KOPT-K1 (cell line): ENCODE measurements around the gene ASXL1.
"Not testable (repeated sequence)": the region's sequence is repeated elsewhere in the genome, so short reads cannot be mapped to it uniquely, and the experiment has no call there.

ENCODE experiments used
- H3K27ac ChIP-seq: fragments of 200-600 bp; sonication (generic); 2 replicates; pipeline ENCODE4 v1.5.1; 2016; ENCODE audit warnings: antibody characterized with exemption, mild to moderate bottlenecking, low read depth, low read length; ENCODE audit not compliant: poor library complexity, severe bottlenecking
- H3K36me3 ChIP-seq: fragments of 200-600 bp; sonication (generic); 2 replicates; pipeline ENCODE4 v1.5.1; 2017; ENCODE audit warnings: antibody characterized with exemption, mild to moderate bottlenecking, low read length, moderate library complexity; ENCODE audit not compliant: insufficient read depth
- H3K9me3 ChIP-seq: fragments of 200-600 bp; sonication (generic); 2 replicates; pipeline ENCODE4 v1.5.1; 2017; ENCODE audit warnings: antibody characterized with exemption, low read length, mild to moderate bottlenecking; ENCODE audit not compliant: insufficient read depth, poor library complexity, severe bottlenecking

ASXL1 gene

GRCh38 chr20:32462900-32463641 lies 104.9 kb downstream of the ASXL1 start:
- peaks cover 69% of the 10 kb centered on the region for H3K36me3 ChIP-seq
- no peak overlapping the region for H3K27ac ChIP-seq
- no peaks in the 10 kb centered on the region for H3K9me3 ChIP-seq

GRCh38 chr20:32463642-32464400 lies 105.7 kb downstream of the ASXL1 start:
- H3K27ac ChIP-seq: no peak overlapping the region
- H3K9me3 ChIP-seq: no peaks in the 10 kb centered on the region
- peaks cover 61% of the 10 kb centered on the region for H3K36me3 ChIP-seq

GRCh38 chr20:32464401-32465091 lies 106.4 kb downstream of the ASXL1 start:
- Histone ChIP-seq H3K27ac (no peak overlapping the region), H3K9me3 (no peaks in the 10 kb centered on the region), H3K36me3 (peaks cover 54% of the 10 kb centered on the region)

GRCh38 chr20:32465092-32465900 lies 107.2 kb downstream of the ASXL1 start:
- Histone ChIP-seq H3K27ac (no peak overlapping the region), H3K36me3 (peaks cover 54% of the 10 kb centered on the region), H3K9me3 (no peaks in the 10 kb centered on the region)

GRCh38 chr20:32465901-32466675 lies 108.0 kb downstream of the ASXL1 start:
- H3K9me3 ChIP-seq, H3K27ac ChIP-seq: not testable (repeated sequence)
- H3K36me3 ChIP-seq: peaks cover 54% of the 10 kb centered on the region

GRCh38 chr20:32466739-32467505 lies 108.8 kb downstream of the ASXL1 start:
- peaks cover 54% of the 10 kb centered on the region for H3K36me3 ChIP-seq
- no peaks in the 10 kb centered on the region for H3K9me3 ChIP-seq
- no peak overlapping the region for H3K27ac ChIP-seq

- H3K27ac ChIP-seq: no peak overlapping the region
- peaks cover 56% of the 10 kb centered on the region for H3K36me3 ChIP-seq
- H3K9me3 ChIP-seq: no peaks in the 10 kb centered on the region
Measured at GRCh38 chr20:32467506-32468312, 109.6 kb downstream of the ASXL1 start.

- H3K9me3 ChIP-seq: no peaks in the 10 kb centered on the region
- no peak overlapping the region for H3K27ac ChIP-seq
- peaks cover 62% of the 10 kb centered on the region for H3K36me3 ChIP-seq
Measured at GRCh38 chr20:32468313-32468640, 110.1 kb downstream of the ASXL1 start.

- Histone ChIP-seq H3K27ac (no peak overlapping the region), H3K36me3 (peaks cover 68% of the 10 kb centered on the region), H3K9me3 (no peaks in the 10 kb centered on the region)
Measured at GRCh38 chr20:32468860-32469259, 110.7 kb downstream of the ASXL1 start.

- no peaks in the 10 kb centered on the region for H3K9me3 ChIP-seq
- peak overlapping the region; percentile 8 for H3K27ac ChIP-seq
- H3K36me3 ChIP-seq: peaks cover 75% of the 10 kb centered on the region
Measured at GRCh38 chr20:32470025-32470861, 112.1 kb downstream of the ASXL1 start.

GRCh38 chr20:32470940-32471339 lies 112.8 kb downstream of the ASXL1 start:
- Histone ChIP-seq H3K27ac (peak overlapping the region; percentile 8), H3K9me3 (no peaks in the 10 kb centered on the region), H3K36me3 (peaks cover 74% of the 10 kb centered on the region)

GRCh38 chr20:32472581-32473207 lies 114.6 kb downstream of the ASXL1 start:
- Histone ChIP-seq H3K9me3 (no peaks in the 10 kb centered on the region), H3K27ac (no peak overlapping the region), H3K36me3 (peaks cover 63% of the 10 kb centered on the region)
